ENCODE results near the gene PTPRN.

Gene PTPRN

DNA sequence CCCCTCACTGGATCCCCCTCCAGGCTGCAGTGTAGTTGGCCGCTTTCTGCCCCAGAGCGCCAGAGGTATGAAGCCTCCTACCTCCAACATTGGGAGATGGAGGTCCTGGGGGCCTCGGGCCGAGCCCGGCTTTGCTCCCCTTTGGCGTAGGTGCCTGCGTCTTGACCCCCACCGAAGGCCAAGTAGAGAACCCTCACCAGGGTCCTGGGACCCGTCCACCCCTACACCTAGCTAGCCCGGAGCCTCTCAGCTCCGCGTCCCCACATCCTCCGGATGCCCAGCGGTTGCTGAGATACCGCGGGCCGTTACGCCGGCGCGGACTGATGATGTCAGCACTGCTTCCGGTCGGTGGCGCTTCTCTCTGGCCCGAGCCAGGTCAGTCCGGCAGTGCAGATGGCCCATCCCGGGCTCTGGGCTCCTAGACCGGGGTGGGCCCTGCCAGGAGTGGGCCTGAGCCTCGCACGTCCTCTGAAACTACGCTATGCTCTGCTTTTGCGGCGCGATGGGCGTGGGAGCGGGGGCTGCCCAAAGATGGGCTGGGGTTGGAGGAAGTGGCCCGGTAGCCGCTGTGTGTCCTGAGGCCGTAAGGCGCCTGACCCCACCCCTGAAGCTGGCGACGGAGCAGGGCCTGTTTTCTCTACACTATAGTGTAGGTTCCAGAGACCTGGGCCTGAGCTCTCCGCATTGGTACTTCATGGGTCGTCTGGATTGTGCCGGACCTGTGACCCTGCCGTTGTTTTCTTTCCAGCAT is 63.9 kb downstream of the PTPRN start, which contains the start of the genes GLB1L and STK16:
GLB1L (minus strand) TSS at position 297 of the 751 bp plus-strand sequence. CDS start 1,871 bp downstream, outside the sequence.
STK16 (plus strand) TSS at position 332 of the 751 bp plus-strand sequence. CDS start 521 bp downstream, outside the sequence.
- peak; percentile 97 for DNase-seq (ENCODE audit: low spot score)

DNA sequence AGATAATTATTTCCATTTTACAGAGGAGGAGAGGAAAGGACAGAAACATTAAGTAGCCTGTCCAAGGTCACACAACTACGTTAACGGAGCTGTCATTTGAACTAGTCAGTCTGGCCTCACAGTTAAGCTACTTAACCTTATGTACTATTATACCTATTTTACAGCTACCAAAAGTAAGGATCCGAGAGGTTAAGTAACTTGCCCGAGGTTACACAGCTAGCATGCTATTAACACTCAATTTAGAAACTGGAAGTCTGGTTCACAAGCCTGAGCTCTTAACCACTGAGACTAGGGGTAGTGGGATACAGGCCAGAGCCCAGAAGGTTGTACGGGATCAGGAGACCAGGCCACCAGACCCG is 64.4 kb downstream of the PTPRN start:
- DNase-seq (ENCODE audit: low spot score) = no peak

- no peak for DNase-seq (ENCODE audit: low spot score)
These were observed 65.9 kb downstream of the PTPRN start for GRCh38 chr2:219243291-219243761.

Data from AG08395 (cell line).